Measurements from ENCODE around the gene HOMER2. TPM values are rescaled to one million over a fixed set of nuclear protein-coding genes. Genes with fewer than 3 reads are reported as not detected.
A peak's percentile ranks its signal among the peaks of the same experiment; 100 is the strongest.
"Not testable (repeated sequence)": the region's sequence is repeated elsewhere in the genome, so short reads cannot be mapped to it uniquely, and the experiment has no call there.

HOMER2 gene
- 22.0 TPM for total RNA-seq

DNA sequence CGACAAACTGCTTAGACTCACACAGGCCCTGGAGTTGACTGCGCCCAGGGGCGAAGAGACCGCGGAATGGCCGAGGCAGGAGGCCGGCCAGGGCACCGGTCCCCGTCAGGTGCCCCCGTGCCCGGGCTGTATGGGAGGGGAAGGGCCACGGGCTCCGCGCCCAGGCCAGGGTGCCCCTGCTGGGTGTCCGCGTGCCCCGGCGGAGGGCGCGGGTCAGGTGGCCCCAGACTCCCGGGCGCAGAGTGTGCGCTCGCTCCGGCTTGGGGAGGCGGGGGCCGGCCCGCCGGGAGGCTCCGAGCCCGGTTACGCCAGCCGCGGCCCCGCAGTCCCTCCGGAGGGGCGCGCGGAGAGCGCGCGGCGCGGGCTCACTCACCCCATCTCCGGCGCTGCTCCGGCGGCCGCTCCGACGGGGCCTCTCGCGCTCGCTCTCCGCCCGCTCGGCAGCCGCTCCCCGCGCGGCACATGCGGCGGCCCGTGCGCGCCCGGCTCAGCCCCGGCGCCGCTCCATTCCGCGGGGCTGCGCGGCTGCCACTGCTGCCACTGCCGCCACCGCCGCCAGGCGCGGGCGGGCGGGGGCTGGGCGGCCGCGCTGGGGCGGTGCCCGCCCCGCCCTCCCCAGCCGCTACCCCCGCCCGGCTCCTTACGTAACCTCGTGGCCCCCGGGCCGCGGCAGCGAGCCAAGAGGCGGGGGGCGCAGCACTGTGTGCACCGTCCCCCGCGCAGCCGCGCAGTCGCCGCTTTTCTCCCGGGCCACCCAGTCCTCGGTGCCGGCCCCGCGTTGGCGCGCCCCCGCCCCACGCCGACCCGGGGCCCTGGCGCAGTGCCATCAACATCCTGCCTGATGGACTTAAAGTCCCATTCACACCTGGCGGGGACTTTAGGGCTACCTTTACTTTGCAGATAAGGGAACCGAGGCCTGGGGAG lies at the start of gene HOMER2:
Gene HOMER2 (minus strand): TSS at position 563 of the 924 bp plus-strand sequence. CDS start 185 bp downstream, at position 378.
- Histone ChIP-seq H3K4me3 (peak within 1 kb of the TSS; percentile 64 to 68), H3K27me3 (no peaks in the 10 kb centered on the region), H3K9me3 (no peaks in the 10 kb centered on the region), H3K27ac (no peak within 1 kb of the TSS), H3K4me1 (peaks cover 0 to 3% of the 10 kb centered on the region in 2 donors), H3K36me3 (no peaks in the 10 kb centered on the region)
- intact Hi-C loops (cut with DNase I): no loop called here
- TF ChIP-seq, protein P1, sequence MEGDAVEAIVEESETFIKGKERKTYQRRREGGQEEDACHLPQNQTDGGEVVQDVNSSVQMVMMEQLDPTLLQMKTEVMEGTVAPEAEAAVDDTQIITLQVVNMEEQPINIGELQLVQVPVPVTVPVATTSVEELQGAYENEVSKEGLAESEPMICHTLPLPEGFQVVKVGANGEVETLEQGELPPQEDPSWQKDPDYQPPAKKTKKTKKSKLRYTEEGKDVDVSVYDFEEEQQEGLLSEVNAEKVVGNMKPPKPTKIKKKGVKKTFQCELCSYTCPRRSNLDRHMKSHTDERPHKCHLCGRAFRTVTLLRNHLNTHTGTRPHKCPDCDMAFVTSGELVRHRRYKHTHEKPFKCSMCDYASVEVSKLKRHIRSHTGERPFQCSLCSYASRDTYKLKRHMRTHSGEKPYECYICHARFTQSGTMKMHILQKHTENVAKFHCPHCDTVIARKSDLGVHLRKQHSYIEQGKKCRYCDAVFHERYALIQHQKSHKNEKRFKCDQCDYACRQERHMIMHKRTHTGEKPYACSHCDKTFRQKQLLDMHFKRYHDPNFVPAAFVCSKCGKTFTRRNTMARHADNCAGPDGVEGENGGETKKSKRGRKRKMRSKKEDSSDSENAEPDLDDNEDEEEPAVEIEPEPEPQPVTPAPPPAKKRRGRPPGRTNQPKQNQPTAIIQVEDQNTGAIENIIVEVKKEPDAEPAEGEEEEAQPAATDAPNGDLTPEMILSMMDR (IDR thresholded peaks at IDR 0.05): no peak
- no peak for DNase-seq (ENCODE audit: low spot score in 2 of 2)

DNA sequence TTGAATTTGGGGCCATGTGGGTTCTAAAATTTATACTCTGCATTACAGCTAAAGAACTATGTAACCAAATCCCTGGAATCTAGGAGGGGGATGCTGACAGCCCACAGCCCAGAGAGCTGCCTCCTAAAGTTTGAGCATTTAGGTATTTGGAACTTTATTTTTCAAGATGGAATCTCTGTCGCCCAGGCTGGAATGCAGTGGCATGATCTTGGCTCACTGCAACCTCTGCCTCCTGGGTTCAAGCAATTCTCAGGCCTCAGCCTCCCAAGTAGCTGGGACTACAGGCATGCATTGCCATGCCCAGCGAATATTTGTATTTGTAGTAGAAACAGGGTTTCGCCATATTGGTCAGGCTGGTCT lies 48.1 kb upstream of the HOMER2 start:
- not testable (repeated sequence) for H3K27ac ChIP-seq; H3K27me3 ChIP-seq; H3K4me1 ChIP-seq; H3K9me3 ChIP-seq; H3K4me3 ChIP-seq; H3K36me3 ChIP-seq; DNase-seq (ENCODE audit: low spot score in 2 of 2)
- intact Hi-C loops (cut with DNase I): loop anchor here (5.0 kb wide), 1 partner anchor 458 kb away; the partner anchor contains the start of gene RPS17

DNA sequence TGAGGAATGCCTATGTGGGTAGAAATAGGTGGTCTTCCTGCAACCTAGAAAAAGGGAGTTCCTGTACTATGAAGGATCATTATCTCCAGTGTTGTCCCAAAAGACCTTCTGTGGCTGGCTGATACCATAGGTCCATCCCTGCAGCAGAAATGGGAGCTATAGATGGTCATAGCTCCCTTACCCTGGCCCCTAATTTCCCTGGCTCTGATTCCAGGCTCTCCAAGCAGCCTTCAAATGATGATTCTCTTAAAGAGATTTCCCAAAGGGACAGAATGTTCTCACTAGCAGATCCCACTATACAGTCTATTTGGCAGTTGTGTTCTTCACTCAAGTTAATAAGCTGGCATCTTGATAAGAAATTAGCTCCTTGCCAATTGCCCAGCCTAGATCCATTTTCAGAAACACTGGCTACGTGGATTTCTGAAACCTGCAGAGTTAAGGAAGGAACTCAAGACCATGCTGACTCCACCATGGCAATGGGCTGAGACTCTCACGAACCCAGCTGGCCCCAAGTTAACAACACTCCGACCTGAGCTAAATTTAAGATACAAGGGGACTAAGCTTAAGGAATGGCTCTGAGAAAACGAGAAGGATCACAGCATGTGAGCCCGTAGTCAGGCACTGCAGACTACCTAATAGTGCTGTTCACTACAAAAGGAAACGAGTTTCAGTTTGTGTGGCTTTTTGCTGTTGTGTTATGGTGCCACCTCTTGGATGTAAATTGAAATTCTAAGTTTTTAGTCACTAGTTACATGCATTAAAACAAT lies 47.6 kb upstream of the HOMER2 start:
- H3K4me3 ChIP-seq: peak overlapping the region; percentile 28 to 44
- H3K27ac ChIP-seq: peak overlapping the region in 1 of 2 donors; percentile 24
- H3K9me3 ChIP-seq: no peaks in the 10 kb centered on the region
- H3K4me1 ChIP-seq: peaks cover 0 to 3% of the 10 kb centered on the region in 2 donors
- H3K27me3 ChIP-seq: no peaks in the 10 kb centered on the region
- TF ChIP-seq, protein P1 (IDR thresholded peaks at IDR 0.05): peak in 2 of 3 experiments; percentile 39 to 49
- no peak for DNase-seq (ENCODE audit: low spot score in 2 of 2)
- intact Hi-C loops (cut with DNase I): loop anchor here (5.0 kb wide), 1 partner anchor 458 kb away; the partner anchor contains the start of gene RPS17
- peaks cover 0 to 4% of the 10 kb centered on the region in 2 donors for H3K36me3 ChIP-seq

DNA sequence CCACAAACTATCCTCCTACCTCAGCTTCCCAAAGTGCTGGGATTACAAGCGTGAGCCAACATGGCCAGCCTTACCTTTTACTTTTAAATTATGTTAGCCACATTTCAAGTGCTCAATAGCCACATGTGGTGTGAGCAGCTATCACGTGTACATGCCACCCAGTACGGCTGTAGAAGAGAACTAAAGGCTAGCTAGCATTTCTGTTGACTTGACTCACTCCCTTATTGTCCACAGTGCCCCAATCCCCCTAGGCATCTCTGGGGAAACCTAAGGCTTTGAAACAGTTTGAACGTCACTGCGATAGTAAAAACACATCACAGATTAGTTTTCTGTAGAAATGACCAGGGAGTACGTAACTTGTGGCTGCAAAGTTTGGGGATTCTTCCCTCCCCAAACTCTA lies 46.9 kb upstream of the HOMER2 start:
- Histone ChIP-seq H3K27ac (no peak overlapping the region), H3K27me3 (no peaks in the 10 kb centered on the region), H3K4me1 (peaks cover 0 to 3% of the 10 kb centered on the region in 2 donors), H3K36me3 (peaks cover 0 to 4% of the 10 kb centered on the region in 2 donors), H3K4me3 (no peak overlapping the region), H3K9me3 (no peaks in the 10 kb centered on the region)
- TF ChIP-seq, protein P1 (IDR thresholded peaks at IDR 0.05): no peak
- intact Hi-C loops (cut with DNase I): no loop called here
- DNase-seq (ENCODE audit: low spot score in 2 of 2): no peak

DNA sequence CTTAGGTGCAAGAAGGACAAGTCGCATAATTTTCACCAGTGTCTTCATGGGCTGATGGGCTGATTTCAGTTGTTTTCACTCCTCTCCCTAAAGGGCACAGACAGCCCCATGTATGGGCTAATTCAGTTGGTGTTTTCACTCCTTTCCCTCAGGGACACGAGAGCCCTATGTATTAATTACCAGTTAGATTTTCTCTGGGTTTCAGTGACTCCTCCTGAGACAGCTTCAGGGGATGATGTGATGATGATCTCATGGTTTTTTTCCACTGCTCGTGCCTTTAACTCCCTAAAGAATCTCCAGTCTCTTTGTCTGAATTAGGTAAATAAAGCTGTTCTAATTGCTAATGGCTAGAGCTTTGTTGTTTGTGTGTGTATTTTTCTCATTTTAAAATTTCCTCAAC lies 43.4 kb upstream of the HOMER2 start:
- Histone ChIP-seq H3K4me3 (no peak overlapping the region), H3K36me3 (peaks cover 0 to 8% of the 10 kb centered on the region in 2 donors), H3K27ac (no peak overlapping the region), H3K9me3 (no peaks in the 10 kb centered on the region), H3K4me1 (peaks cover 0 to 3% of the 10 kb centered on the region in 2 donors), H3K27me3 (no peaks in the 10 kb centered on the region)
- no peak for DNase-seq (ENCODE audit: low spot score in 2 of 2)
- intact Hi-C loops (cut with DNase I): no loop called here
- TF ChIP-seq, protein P1 (IDR thresholded peaks at IDR 0.05): no peak
